Activated CD4-positive, alpha-beta T cell treated with anti-CD3 and anti-CD28 coated beads, Interleukin-2, amount 50 U/mL, for 16 hours (primary cell): Measurements from ENCODE around the gene OR6Q1.

Experiments used
- DNase-seq: peaks from one replicate; pipeline ENCODE4 v3.0.0-alpha.2; 2020

The OR6Q1 gene

GRCh38 chr11:58058276-58059006 is 27.7 kb downstream of the OR6Q1 start:
- DNase-seq, result no peak

GRCh38 chr11:58059007-58059350 is 28.2 kb downstream of the OR6Q1 start:
- no peak for DNase-seq

DNA sequence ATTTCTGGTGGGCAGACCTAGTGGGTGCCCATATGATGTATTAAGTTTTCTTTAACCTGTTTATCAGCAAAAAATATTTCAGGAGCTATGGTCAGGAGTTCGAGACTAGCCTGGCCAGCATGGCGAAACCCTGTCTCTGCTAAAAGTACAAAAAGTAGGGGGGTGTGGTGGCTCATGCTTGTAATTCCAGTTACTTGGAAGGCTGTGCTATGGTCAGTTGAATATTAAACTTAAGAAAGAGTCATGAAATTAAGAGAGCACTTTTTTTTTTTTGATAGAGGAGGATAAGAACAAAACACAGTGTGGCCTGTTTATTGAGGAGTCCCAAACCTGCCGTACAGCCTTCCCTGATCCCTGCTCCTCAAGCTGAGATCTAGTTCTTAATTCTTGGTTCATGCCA is 29.8 kb downstream of the OR6Q1 start:
- no peak for DNase-seq

- no peak for DNase-seq
These were observed 30.4 kb downstream of the OR6Q1 start for GRCh38 chr11:58060939-58061672.

DNA sequence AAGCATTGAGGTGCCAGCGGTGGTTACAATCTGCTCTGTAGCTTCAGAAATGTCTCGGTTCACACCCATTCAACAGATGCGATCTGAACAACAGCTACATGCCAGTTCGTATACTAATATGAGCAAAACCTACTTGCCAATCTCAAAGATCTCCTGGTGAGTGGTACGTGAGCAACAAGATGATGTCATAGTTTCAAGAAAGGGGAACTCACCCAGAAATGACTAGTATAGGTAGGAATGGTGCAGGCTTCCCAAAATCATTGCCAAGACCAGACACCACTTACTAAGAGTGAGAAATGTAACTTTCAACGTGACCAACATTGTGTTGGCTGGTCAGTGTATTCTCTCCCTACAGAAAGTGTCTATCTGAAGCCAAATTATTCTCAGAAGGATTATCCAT is 31.1 kb downstream of the OR6Q1 start:
- DNase-seq, result no peak

- DNase-seq, result no peak
These were observed 36.9 kb downstream of the OR6Q1 start for GRCh38 chr11:58067685-58068084.

- no peak for DNase-seq
These were observed 37.9 kb downstream of the OR6Q1 start for GRCh38 chr11:58068655-58069054.

- no peak for DNase-seq
These were observed 39.8 kb downstream of the OR6Q1 start for GRCh38 chr11:58070585-58070984.

DNA sequence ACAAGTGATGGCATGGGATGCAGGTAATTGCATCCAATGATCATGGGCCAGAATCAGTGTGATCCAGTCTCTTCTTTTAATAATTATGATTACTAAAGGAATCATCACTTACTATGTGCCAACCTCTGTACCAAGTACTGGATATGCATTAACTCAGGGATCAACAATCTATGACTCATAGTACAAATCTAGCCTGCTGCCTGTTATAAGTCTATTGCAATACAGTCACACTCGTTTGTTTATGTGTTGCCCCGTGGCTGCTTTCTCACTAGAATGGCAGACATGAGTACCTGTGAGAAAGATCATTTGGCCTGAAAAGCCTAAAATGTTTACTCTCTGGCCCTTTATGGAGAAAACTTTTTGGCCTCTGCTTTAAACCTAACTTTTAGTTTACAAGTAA is 45.0 kb downstream of the OR6Q1 start:
- no peak for DNase-seq
